HT1080 (cell line): ENCODE results near the gene LRRC26. TPM values are rescaled to one million over a fixed set of nuclear protein-coding genes. Genes with fewer than 3 reads are reported as not detected.

Experiments
- DNase-seq: peaks from one replicate; pipeline ENCODE4 v3.0.0-alpha.2; 2015; ENCODE audit warnings: low read depth
- total RNA-seq: library from RNA; depleted of rRNA; stranded (reverse); fragments of >200 nt; shearing (Covaris generic); gene quantifications from 2 replicates; pipeline ENCODE4 v1.2.3, GENCODE V29; 2014

Gene LRRC26
- total RNA-seq, 1 experiment from 2014 or later, result not detected

DNA sequence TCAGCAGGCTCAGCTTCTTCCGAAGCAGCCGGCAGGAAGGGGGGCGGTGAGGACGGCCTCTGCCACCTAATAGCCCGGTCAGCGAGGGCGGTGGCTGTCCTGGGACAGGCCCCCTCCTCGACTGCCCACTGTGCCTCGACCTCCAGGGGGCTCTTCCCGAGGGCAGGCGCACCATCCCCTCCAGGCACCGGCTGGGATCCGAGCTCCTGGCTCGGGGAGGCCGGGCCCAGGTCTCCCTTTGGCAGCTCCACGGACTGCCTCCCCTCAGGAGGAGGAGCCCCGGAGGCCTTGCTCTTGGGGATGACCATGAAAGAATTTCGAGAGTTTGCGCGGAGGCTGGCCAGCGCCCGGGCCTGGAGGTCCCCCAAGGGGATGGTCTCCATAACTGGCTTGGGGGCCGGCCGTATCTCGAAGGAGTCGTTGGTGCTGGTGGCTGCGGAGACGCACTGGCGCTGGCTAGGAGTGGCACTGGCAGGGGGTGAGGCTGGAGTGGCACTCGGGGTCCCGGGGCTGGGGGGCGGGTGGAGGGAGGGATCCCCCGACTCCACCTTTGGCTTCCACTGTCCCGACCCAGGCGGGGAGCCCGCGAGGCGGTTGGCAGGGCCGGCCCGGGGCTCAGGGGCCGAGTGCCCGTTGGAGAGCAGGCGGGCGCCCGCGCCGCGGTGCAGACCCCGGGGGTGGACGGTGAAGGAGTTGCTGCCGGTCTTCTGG is 29.7 kb upstream of the LRRC26 start:
- DNase-seq, result no peak

DNA sequence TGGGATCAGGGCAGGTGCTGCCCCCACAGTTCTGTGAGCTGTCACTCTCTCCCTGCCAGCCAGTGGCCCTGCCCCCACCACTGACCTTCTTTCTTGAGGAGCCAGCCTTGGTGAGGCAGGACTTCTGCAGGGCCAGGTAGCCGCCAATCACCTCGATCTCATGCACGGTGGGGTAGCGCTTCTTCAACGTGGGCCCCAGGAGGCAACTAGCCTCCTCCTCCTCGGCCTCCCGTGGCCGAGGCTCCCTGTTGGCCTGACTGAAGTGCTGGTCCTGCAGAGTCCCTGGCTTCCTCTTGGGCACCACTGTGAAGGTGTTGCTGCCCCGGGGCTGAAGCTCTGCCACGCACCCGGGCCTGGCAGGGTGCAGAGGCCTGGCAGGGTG is 29.0 kb upstream of the LRRC26 start:
- no peak for DNase-seq

DNA sequence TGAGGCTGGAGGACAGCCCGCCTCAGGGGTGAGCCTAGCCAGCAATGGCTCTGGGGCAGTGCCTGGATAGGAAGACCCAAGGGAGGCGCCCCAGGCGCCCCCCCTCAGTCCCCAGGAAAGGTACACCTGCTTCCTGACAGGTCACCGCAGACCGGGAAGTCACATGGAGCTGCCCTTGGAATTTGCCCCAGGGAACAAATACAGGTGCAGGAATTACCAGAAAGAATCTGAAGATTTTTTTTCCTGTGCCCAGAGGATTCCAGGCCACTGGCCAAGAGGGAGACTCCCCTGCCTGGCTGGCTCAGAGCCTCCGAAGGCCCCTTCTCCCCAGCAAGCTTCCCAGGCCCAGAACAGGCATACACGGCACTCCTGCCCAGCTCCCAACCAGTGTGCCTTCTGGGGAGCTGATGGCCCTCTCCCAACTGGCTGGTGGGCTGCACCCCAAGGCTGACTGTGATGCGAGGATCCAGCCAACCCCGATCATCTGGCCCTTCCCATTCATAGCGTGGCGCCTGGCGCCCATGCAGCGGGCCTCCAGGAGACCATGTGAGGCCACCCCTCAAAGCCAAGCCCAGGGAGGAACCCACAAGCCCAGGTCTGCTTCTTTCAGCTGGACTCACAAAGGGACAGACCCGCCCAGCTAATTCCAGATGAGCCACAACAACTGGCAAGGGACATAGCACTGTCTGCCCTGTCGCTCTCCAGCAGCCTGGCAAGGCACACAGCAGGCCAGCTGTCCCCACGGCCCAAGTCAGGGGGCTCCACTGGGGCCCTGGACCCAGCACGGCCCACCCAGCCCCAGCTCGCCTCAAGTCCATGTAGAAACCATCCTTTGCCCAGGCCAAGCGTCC is 28.4 kb upstream of the LRRC26 start:
- no peak for DNase-seq

DNA sequence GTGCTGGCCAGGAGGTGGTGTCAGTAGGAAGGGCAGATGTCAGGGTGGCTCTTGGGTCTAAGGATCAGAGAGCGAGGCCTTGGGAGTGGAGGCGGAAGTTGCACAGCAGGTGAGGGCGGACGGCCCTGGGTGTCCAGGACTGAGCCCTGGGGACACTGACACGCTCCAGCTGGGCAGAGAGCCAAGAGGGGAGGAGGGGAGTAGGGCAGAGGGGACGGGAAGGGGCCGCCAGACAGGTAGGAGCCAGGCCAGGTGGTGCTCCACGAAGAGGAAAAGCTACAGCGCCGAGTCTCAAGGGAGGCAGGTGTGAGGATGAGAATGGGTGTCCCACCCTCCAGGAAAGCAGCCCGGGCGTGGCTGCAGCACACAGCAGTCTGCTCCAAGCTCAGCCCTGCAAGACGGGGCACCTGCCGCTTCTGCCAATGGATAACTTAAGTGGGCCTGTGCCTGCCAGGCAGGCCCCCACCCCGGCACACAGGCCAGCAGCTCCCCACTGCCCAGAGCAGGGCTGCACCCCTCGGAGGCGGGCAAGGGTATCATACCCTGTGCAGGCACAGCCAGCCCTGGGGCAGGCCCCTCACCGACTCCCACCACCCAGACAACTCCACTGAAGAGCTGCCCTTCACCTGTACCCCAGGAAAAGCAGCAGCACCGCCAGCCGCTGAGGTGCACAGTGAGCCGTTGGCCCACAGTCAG is 25.8 kb upstream of the LRRC26 start:
- no peak for DNase-seq

DNA sequence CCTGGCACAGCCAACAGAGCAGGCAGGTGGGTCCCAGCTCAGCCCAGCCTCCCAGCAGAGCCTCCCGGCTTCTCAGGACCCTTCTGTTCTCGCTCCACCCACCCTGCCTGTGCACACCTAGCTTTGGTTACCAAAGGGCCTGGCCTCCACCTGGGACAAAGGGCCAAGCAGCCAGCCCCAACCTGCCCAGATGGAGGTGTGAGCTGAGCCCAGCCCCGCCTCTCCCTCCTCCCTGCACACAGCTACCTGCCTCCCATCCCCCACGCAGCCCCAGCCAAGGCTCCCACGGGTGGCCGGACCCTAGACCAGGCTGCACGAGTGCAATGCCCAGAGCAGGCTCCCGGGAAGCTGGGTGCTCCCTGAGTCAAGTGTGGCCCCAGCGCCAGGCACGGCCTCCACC is 25.1 kb upstream of the LRRC26 start:
- no peak for DNase-seq

DNA sequence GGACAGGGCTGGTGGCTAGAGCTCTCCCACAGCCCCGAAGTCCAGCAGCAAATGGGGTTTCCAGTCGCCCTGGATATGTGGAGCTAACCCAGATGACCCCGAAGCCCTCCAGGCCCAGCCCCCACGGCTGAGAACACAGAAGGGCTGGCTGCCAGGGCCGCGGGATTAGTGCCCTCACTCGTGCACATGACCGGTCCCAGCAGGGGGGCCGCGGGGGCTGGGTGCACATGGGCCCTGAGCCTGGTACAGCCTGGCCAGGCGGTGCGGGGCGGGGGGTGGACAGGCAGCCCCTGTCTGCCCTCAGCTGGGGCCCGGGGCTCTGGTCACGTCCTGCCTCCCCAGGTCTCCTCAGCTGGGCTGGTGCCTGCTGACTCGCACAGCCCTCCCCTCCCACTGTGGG is 24.5 kb upstream of the LRRC26 start:
- no peak for DNase-seq

DNA sequence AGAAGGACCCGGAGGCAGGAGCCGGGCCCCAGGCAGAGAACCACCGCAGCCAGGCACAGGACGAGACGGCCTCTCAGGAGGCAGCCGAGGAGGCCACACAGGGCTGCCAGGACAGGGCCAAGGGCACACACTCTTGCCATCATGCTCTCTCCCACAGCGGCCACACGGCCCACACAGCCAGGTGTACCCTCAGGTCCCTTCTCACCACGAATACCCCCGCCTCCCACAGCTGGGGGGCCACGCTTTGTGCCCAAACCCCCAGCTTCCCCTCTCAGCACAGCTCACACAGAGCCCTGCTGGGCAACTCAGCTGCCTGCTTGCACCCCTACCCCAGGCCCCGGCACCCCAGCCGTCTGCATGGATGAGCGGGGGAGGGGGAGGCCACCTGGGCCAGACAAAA is 23.9 kb upstream of the LRRC26 start:
- DNase-seq, result no peak

DNA sequence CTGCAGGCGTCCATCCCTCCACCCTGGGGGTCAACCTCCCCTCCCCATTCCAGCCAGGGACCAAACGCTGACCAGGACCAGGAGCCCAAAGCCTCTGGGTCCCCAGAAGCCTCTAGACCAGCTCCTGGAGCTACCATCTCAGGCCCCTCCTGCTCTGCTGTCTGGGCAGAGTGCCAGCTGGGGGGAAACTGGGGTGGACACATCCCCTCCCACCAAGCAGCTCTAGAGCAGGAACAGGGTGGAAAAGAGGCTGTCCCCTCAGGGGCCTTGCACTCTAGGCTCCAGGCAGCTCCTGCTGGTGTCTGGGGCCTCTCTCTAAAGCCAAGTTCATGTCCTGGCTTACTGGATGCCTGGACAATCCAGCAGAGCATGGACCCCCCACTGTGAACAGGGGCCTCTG is 23.0 kb upstream of the LRRC26 start:
- no peak for DNase-seq

DNA sequence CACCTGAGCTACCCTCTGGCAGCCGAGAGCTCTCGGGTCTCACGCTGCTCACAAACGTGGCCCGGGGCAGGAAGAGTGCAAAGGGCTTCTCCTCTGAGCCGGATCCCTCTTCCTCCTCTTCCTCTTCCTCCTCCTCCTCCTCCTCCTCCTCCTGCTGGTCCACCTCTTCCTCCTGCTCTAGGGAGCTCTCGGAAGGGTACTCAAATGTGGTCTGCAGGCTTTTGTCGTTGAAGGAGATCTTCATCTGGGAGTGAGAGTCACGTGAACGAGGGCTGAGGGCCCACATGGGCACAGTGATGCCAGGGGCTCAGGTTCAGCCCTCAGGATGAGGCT is 22.6 kb upstream of the LRRC26 start:
- no peak for DNase-seq

DNA sequence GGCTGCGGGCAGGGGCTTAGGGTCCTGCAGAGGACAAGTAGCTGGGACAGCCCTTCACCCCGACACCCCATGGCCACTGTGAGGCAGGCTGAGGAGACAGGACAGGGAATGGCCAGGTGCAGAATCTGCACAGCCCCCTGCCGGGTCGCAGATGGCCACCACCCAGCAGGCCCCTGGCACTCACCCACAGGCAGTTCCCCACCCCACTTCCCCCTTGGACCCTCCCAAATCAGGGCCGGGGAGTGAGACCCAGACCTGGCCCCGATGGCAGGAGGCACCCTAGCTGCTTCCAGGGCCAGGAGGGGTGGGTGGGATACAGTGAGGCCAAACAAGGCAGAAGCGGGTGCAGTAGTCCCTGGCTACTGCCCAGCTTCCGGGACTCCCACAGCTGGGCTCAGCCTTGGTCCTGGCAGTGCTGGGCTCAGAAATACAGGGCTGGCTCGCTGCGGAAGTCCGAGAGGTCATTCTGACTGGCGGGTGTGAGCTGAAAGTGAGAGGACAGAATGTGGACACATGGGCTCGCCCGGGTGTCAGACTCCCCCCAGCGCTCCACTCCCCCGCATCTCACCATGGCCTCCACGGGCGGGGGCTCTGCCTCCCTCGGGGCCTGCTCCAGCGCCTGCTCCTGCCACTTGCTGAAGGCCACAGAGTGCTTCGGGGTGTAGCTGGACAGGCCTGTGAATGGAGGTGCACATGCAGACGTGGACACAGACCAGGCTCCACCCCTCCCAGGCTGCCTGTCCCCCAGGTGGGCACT is 22.0 kb upstream of the LRRC26 start:
- DNase-seq, result no peak

DNA sequence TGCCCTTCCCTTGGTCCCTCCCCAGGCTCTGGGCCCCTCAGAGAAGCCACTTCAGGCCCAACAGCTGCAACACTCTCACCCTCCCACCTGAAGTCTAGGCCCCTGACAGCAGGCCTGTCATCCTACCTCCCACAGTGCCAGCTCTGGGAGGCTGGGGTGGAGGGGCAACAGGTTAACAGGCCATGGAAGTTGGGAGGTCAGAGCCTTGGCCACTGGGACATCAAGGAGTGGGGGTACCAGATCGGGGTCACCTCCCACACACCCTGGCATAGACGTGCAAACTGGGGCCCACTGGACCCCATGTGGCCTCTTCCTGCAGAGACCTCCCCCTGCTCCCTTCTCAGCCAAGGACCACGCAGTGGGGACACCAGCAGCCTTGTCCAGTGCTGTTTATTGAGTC is 21.4 kb upstream of the LRRC26 start:
- no peak for DNase-seq

DNA sequence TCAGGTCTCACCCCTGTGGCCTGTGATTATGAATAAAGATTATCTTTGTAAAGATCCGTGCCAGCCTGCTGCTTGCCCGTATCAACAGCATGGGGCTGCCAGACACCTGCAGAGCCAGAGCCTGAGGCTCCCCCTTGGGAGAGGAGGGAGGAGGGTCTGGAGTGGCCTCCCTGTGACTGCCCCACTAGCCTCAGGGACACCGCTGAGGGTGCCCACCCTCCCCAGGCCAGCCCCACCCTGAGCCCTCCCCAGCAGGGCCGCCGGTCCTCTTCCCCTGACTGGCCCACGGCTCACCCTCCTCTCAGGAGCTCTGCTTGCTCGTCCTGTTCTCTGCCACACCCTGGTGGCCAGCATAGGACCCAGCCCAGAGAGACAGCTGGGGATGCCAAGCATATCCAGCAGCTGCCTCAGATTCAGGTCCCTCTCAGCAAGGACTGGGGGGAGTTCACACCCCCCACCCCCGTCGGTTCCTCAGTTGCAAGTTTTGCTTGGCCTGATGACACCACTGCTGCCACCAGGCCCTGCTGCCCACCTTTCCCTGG is 20.5 kb upstream of the LRRC26 start:
- DNase-seq, result no peak

DNA sequence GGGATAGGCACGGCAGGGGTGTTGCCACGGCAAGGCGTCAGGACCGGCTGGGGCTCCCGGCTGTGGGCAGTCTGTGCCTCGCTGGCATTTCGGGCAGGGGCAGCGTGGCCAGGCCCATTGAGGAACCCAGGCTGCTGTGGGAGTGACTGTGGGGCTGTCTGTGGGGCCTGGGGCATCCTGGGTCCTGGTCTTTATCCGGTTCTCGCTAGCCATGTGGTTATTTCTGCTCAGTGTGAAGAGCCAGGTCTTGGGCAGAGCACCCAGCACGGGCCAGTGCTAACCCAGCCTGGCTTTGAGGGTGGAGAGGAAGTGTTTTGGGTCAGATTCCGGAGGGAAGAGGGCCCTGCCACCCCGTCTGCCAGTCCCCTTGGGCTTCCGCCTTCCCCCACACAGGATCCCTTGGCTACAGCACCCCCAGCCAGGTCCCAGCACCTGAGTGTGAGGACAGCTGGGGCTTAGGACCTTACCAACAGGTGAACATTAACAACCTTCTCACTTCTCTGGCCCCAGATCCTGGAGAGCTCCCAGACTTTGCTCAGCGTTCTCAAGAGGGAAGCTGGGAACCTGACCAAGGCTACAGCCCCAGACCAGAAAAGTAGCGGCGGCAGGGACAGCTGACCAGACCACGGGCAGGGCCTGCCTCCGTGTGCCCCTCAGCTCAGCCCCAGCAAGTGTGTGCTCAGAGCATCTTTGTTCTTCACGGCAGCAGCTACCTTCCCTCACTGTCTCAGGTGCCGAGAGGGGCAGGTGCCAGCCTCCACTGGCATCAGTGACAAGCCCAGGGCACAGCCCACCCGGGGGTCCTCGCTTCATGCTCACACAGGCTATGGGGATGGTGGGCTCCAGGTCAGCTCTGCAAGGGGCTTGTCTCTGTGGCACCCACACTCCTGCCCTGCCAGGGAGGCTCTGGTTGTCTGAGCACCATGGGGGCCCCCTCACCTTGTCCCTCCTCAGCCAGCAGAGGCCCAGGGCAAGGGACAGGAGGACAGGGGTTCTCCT is 19.7 kb upstream of the LRRC26 start:
- no peak for DNase-seq

DNA sequence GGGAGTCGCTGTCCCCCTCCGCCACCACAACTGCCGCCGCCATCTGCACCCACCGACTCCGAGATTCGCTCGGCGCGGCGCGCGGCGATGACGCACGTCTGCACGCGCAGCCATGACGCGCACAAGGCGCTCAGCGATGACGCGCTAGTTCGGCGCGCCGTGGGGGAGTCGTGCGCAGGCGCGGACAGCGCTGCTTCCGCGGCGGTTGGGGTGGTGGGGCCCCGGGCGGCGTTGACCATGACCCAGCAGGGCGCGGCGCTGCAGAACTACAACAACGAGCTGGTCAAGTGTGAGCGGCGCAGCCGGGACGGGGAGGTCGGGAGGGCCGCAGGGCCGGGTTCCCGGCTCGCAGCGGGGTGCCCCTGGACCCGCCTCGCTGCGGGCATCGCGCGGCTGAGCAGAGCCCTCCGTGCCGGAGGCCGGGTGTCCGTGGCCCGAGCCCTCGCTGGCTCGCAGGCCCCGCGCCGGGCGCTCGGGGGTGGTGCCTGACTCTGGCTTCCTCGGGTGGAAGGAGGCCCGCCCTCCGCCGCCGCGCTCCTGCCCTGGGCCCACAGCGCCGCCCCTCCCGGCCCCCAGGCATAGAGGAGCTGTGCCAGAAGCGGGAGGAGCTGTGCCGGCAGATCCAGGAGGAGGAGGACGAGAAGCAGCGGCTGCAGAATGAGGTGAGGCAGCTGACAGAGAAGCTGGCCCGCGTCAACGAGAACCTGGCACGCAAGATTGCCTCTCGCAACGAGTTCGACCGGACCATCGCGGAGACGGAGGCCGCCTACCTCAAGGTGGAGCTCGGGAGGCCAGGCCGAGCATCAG is 18.8 kb upstream of the LRRC26 start, which contains the start of the genes ANAPC2 and SSNA1:
ANAPC2 (minus strand) TSS at position 71 of the 807 bp plus-strand sequence; CDS start at position 43, 28 bp downstream.
SSNA1 (plus strand) TSS at position 187 of the 807 bp plus-strand sequence; CDS start at position 238, 51 bp downstream.
- DNase-seq, result peak; percentile 88

DNA sequence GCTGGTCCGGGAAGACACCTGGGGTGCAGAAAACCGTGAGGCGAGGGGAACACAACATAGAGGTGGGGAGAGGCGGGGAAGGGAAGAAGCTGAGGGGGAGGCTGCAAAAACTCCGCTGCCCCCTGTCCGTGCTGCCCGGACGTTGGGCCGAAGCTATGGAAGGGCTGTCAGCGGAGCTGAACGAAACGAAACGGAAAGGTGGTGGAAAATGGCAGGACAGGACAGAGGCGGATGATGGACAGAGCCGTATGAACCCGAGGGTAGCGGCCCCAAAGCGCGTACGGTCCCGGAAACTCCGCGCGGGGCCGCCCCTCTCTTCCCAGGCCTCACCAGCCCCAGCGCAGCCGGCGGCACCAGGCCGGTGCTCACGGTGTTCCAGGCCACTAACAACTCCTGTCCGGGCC is 18.2 kb upstream of the LRRC26 start:
- no peak for DNase-seq

DNA sequence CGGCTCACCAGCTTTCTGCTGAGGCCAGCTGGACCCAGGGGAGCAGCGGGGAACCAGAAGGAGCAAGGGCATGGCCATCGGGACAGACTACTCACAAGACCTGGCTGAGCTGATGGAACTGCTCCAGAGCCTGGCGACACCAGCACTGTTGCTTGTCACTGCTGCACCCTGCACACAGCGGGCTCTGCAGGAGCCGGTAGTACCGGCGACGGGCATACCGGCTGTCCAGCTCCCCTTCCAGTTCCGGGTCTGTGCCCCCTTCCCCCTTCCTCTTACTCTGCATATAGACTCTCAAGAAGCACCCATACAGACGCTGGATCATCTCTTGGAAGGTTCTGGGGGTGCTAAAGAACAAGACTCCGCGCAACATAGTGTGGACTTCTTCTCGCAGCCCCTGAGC is 17.5 kb upstream of the LRRC26 start:
- DNase-seq, result no peak

DNA sequence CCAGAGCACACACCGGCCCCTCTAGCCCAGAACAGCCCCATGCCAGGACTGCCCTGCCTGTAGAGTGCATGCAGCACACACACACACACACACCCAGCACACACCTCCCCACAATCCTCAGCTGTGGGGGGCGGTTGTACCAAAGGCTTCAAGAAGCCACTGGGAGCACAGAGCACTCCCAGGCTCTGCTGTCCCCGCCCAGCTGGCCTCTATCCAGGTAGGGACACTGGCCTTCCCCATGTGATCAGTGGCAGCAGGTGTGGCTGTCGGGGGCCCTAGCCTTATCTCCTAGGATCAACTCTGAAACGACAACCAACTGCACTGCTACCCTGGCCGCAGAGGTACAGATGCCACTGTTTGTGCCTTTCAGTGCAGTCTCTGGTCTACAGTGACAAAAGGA is 16.5 kb upstream of the LRRC26 start:
- no peak for DNase-seq

DNA sequence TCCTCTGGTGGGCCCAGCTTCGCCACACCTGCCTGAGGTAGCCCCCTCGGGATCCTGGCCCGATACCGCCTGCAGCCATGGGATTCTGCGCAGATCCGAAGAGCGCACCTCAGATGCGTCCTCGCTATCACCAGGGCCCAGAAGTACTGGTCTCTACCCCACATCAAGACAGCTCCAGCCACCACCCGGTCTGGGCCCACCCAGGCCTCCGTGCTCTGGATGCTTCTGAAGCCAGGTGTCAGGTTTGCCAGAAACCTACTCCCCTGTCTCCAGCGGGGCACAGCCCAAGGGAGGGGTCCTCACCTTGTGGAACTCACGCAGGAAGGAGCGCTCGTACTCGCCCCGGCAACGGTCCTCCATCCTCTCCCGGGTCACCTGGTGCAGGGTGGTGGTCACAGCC is 16.1 kb upstream of the LRRC26 start:
- no peak for DNase-seq
